Psoas muscle (tissue), 8 donors: ENCODE results near the gene ZNF346. TPM values are rescaled to one million over a fixed set of nuclear protein-coding genes. Genes with fewer than 3 reads are reported as not detected.

Experiments used
- ATAC-seq, 4 donors: fragments of 200-7000 bp; cut with Tn5 transposase; one replicate each; pipeline ENCODE4 v1.9.1; 2020; ENCODE audit warnings: moderate library complexity in 3 of 4, mild to moderate bottlenecking in 2 of 4
- DNase-seq, 2 donors: peaks; one replicate each; pipeline ENCODE4 v3.0.0-alpha.2; 2020
- H3K27ac ChIP-seq: fragments of 200-600 bp; one replicate; pipeline ENCODE4 v1.8.0; 2022
- H3K27me3 ChIP-seq, 3 donors: fragments of 200-600 bp in 1 of 3; one replicate each; pipeline versions ENCODE4 v1.6.1 to v1.8.0; 2013 to 2022; ENCODE audit warnings: low read length in 2 of 3, mild to moderate bottlenecking in 2 of 3, moderate library complexity in 1 of 3; ENCODE audit not compliant: insufficient read depth in 3 of 3
- H3K36me3 ChIP-seq, 2 donors: fragments of 200-600 bp in 1 of 2; one replicate each; pipeline versions ENCODE4 v1.6.1 to v1.8.0; 2013 to 2022; ENCODE audit warnings: low read depth in 1 of 2, mild to moderate bottlenecking in 1 of 2, moderate library complexity in 1 of 2; ENCODE audit not compliant: insufficient read depth in 1 of 2
- H3K4me1 ChIP-seq: fragments of 200-600 bp; one replicate; pipeline ENCODE4 v1.8.0; 2022
- H3K4me3 ChIP-seq: fragments of 200-600 bp; one replicate; pipeline ENCODE4 v1.8.0; 2022; ENCODE audit warnings: mild to moderate bottlenecking
- H3K9me3 ChIP-seq: fragments of 200-600 bp; one replicate; pipeline ENCODE4 v1.8.0; 2022
- WGBS, 3 donors: extraction: QIAGEN DNeasy Blood & Tissue Kit; methylation state at CpG; one replicate each; pipeline versions ENCODE4 v1.1.6 to v1.1.7; 2013; 5-methylcytosine and 5-hydroxymethylcytosine counted together
- intact Hi-C, 2 donors: fragments of 100-400 bp; cut with DNase I; formaldehyde crosslinking; loops; one replicate each; pipeline versions ENCODE4 v1.11.0 to v1.14.2; 2022
- polyA plus RNA-seq, 3 donors: library from polyadenylated mRNA; stranded (reverse); fragments of 200-250 nt; gene quantifications; one replicate each; pipeline ENCODE4 v1.2.3, GENCODE V29; 2013
- total RNA-seq, 4 donors: library from RNA; stranded (reverse); fragmentation: NEBNext Ultra II Directional in 2 of 4; extraction: Animal tissue kit (Norgen Biotek cat#: 25700) in 2 of 4; gene quantifications; one replicate each; pipeline versions ENCODE4 v1.2.1 to v1.2.4, GENCODE V29; 2021 to 2023
- TF ChIP-seq, protein P1 (sequence below): fragments of 200-600 bp; IDR thresholded peaks from one replicate; pipeline ENCODE4 v1.8.0; 2022; ENCODE audit warnings: antibody characterized with exemption
- donor health status: healthy with polysubstance abuse.
- donor health status: DM: no; HTN: no; CAD: no; lungs with moderate emphysema.
- donor health status: Bipolar disorder and iron deficiency.
- donor health status: healthy.
- donor health status: DM: yes; HTN: yes; CAD: no.
- donor health status: DM: no; HTN: no; CAD: no.
- donor health status: DM: no; HTN: no; CAD: no.
- donor health status: DM: yes; HTN: yes; CAD: no.

Gene ZNF346
- total and polyA plus RNA-seq, 7 donors = 3.5 to 8.3 (median 6.7) TPM

- no peaks in the 10 kb centered on the region for H3K36me3 ChIP-seq
- H3K4me1 ChIP-seq = peaks cover 14% of the 10 kb centered on the region
- no peaks in the 10 kb centered on the region for H3K27me3 ChIP-seq
- TF ChIP-seq, protein P1, sequence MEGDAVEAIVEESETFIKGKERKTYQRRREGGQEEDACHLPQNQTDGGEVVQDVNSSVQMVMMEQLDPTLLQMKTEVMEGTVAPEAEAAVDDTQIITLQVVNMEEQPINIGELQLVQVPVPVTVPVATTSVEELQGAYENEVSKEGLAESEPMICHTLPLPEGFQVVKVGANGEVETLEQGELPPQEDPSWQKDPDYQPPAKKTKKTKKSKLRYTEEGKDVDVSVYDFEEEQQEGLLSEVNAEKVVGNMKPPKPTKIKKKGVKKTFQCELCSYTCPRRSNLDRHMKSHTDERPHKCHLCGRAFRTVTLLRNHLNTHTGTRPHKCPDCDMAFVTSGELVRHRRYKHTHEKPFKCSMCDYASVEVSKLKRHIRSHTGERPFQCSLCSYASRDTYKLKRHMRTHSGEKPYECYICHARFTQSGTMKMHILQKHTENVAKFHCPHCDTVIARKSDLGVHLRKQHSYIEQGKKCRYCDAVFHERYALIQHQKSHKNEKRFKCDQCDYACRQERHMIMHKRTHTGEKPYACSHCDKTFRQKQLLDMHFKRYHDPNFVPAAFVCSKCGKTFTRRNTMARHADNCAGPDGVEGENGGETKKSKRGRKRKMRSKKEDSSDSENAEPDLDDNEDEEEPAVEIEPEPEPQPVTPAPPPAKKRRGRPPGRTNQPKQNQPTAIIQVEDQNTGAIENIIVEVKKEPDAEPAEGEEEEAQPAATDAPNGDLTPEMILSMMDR = no peak
- intact Hi-C loops = loop anchor here (2.0 to 5.0 kb wide), 5 partner anchors 40 to 455 kb away; no protein-coding TSS in a partner anchor
- 65 to 73% (median 73%) methylated on average over 4 to 5 of the region's 5 CpGs for WGBS, 3 donors
- no peaks in the 10 kb centered on the region for H3K9me3 ChIP-seq
- H3K4me3 ChIP-seq = no peak overlapping the region
- DNase-seq (peak in 1 of 2 donors; percentile 25), ATAC-seq (no peak)
- no peak overlapping the region for H3K27ac ChIP-seq
Observed at GRCh38 chr5:177112589-177113220, 90.2 kb downstream of the ZNF346 start.

DNA sequence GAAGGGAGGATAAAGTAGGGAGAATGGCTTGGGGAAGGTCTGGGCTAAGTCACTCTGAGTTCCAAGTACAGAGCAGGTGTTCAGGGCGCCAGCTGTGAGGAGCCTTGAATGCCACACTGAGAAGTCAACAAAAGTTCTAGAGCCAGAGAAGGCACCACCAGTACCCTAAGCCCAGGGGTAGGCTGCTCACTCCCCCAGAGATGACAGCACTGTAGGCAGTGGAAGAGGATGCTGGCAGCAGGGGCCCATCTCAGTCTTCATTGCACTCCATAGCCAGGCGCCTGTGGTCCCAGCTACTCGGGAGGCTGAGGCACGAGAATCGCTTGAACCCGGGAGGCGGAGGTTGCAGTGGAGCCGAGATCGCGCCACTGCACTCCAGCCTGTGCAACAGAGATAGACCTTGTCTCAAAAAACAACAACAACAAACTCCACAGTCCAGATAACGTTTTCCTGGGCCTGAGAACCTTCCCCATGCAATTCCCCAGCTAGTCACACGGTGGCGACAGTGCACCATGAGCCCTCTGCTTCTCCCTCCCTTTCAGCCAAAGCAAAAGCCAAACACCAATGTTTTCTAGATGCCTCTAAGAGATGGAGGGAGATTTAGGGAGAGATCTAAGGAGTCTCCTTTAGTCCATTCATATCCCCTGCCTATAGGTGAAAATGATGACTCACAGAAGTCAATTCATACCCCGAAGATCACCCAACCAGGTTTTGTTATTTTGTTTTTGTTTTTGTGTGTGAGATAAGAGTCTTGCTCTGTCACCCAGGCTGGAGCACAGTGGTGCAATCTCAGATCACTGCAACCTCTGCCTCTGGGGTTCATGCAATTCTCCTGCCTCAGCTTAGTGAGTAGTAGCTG, 91.3 kb downstream of the ZNF346 start:
- TF ChIP-seq, protein P1 = peak; percentile 98
- Histone ChIP-seq H3K27ac (no peak overlapping the region), H3K4me1 (peaks cover 14% of the 10 kb centered on the region), H3K9me3 (no peaks in the 10 kb centered on the region), H3K36me3 (no peaks in the 10 kb centered on the region), H3K27me3 (no peaks in the 10 kb centered on the region), H3K4me3 (peak overlapping the region; percentile 6)
- peak; percentile 65 to 69 (median 66) for ATAC-seq
- WGBS, 3 donors = 17 to 20% (median 18%) methylated on average over 14 of the region's 14 CpGs
- intact Hi-C loops = loop anchor here (2.0 to 5.0 kb wide), 5 partner anchors 41 to 456 kb away; no protein-coding TSS in a partner anchor
- peak; percentile 72 to 88 for DNase-seq

DNA sequence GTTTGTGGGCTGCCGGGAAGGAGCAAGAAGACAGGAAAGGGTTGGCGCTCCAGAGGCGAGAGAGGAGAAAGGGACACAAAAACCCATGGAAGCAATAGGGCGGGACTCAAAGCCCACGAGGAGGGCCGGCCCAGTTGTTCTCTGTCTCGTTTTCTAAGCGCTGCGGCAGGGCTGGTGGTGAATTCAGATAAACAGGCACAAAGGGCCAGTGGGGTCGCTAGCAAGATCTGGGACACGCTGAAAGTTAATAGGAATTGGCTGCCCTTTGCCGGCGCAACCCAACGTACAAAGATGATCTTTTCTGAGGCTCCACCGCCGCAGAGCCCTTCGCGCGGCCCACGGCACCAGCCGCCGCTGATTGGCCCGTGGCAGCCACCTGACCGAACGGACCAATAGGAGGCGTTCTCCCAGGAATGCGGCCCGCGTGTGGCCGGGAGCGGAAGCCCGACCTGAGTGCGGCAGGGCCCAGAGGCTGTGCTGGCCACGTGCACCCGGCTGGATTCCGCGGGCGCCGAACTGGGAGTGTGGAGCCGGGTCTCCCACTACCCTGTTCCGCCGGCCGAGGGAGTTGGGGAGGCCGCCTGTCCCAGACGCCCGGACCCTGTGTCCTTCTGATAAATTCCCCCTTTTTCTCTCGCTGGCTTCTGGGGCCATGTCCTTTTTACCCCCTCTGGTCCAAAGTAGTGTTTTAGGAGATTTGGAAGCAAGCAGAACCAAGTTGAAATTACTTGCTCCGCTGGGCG, 94.3 kb downstream of the ZNF346 start:
- intact Hi-C loops = loop anchor here (2.0 to 5.0 kb wide), 2 partner anchors 18 to 185 kb away; partner anchors contain the start of genes PRELID1 (in 1 of the 2) and RAB24 (in 1 of the 2)
- Histone ChIP-seq H3K4me3 (peak overlapping the region; percentile 63), H3K9me3 (no peaks in the 10 kb centered on the region), H3K27ac (peak overlapping the region; percentile 86), H3K36me3 (no peaks in the 10 kb centered on the region), H3K4me1 (peaks cover 14% of the 10 kb centered on the region), H3K27me3 (no peaks in the 10 kb centered on the region)
- ATAC-seq (peak; percentile 97 to 99 (median 99)), DNase-seq (peak; percentile 91 to 96)
- 13 to 18% (median 14%) methylated on average over 47 to 49 of the region's 49 CpGs for WGBS, 3 donors
- TF ChIP-seq, protein P1 = no peak

GRCh38 chr5:177117441-177118045, 95.0 kb downstream of the ZNF346 start:
- Histone ChIP-seq H3K4me1 (peaks cover 14% of the 10 kb centered on the region), H3K9me3 (no peaks in the 10 kb centered on the region), H3K27ac (peak overlapping the region; percentile 86), H3K36me3 (no peaks in the 10 kb centered on the region), H3K4me3 (peak overlapping the region; percentile 63), H3K27me3 (no peaks in the 10 kb centered on the region)
- no peak for ATAC-seq
- 97 to 98% (median 97%) methylated on average over 30 of the region's 30 CpGs for WGBS, 3 donors
- intact Hi-C loops = loop anchor here (2.0 to 5.0 kb wide), 2 partner anchors 17 to 185 kb away; partner anchors contain the start of genes PRELID1 (in 1 of the 2) and RAB24 (in 1 of the 2)
- TF ChIP-seq, protein P1 = no peak
- peak in 1 of 2 donors; percentile 46 for DNase-seq
